NCI-H774 (cell line): ENCODE data around the gene TRIM44.
"Not testable (repeated sequence)": the region's sequence is repeated elsewhere in the genome, so short reads cannot be mapped to it uniquely, and the experiment has no call there.

Experiments
- DNase-seq: peaks from one replicate; lab custom pipeline; 2025; lab: John Stamatoyannopoulos, UW

The TRIM44 gene

GRCh38 chr11:35855671-35856070 is 193.1 kb downstream of the TRIM44 start:
- DNase-seq: no peak

- DNase-seq: no peak
These were observed 193.7 kb downstream of the TRIM44 start for GRCh38 chr11:35856259-35856658.

- DNase-seq: no peak
These were observed 194.2 kb downstream of the TRIM44 start for GRCh38 chr11:35856756-35857155.

- no peak for DNase-seq
These were observed 195.3 kb downstream of the TRIM44 start for GRCh38 chr11:35857922-35858321.

- DNase-seq: no peak
These were observed 196.7 kb downstream of the TRIM44 start for GRCh38 chr11:35859301-35859700.

GRCh38 chr11:35860194-35860593 is 197.6 kb downstream of the TRIM44 start:
- not testable (repeated sequence) for DNase-seq

- no peak for DNase-seq
These were observed 198.6 kb downstream of the TRIM44 start for GRCh38 chr11:35861191-35861590.

- no peak for DNase-seq
These were observed 200.1 kb downstream of the TRIM44 start for GRCh38 chr11:35862666-35863065.

- no peak for DNase-seq
These were observed 201.6 kb downstream of the TRIM44 start for GRCh38 chr11:35864131-35864530.

GRCh38 chr11:35866601-35867000 is 204.0 kb downstream of the TRIM44 start:
- no peak for DNase-seq
